ENCODE data around the gene JAK1. TPM values are rescaled to one million over a fixed set of nuclear protein-coding genes. Genes with fewer than 3 reads are reported as not detected.

JAK1 gene
- total RNA-seq, 1 experiment from 2014 or later: 27.8 TPM

GRCh38 chr1:64934878-64935275 lies 31.5 kb downstream of the JAK1 start (continued):
- TF ChIP-seq ZMAT4 (CRISPR knock-in tag; IDR thresholded peaks at IDR 0.05) (no peak), SMAD3 (CRISPR knock-in tag; IDR thresholded peaks at IDR 0.05; ENCODE audit: borderline replicate concordance) (no peak), SOX15 (CRISPR knock-in tag; IDR thresholded peaks at IDR 0.05) (no peak), JUN (CRISPR knock-in tag; IDR thresholded peaks at IDR 0.05) (no peak), USF1 (CRISPR knock-in tag; IDR thresholded peaks at IDR 0.05) (no peak), ZNF425 (CRISPR knock-in tag; conservative IDR thresholded peaks at IDR 0.05) (no peak), E2F4 (CRISPR knock-in tag; IDR thresholded peaks at IDR 0.05; ENCODE audit: borderline replicate concordance, low read depth) (no peak), NR1H2 (CRISPR knock-in tag; IDR thresholded peaks at IDR 0.05) (no peak), ZNF121 (CRISPR knock-in tag; IDR thresholded peaks at IDR 0.05) (no peak)

GRCh38 chr1:64934115-64934877 lies 32.1 kb downstream of the JAK1 start:
- TF ChIP-seq ETV6 (CRISPR knock-in tag; IDR thresholded peaks at IDR 0.05) (no peak), CREM (CRISPR knock-in tag; IDR thresholded peaks at IDR 0.05) (no peak), NFATC4 (CRISPR knock-in tag; IDR thresholded peaks at IDR 0.05) (no peak), ZNF317 (CRISPR knock-in tag; IDR thresholded peaks at IDR 0.05; ENCODE audit: borderline replicate concordance, low read depth) (no peak), PRDM15 (CRISPR knock-in tag; IDR thresholded peaks at IDR 0.05) (peak; percentile 44), ATF2 (CRISPR knock-in tag; IDR thresholded peaks at IDR 0.05; ENCODE audit: borderline replicate concordance, low read depth) (no peak)

More at GRCh38 chr1:64934115-64934877, 32.1 kb downstream of the JAK1 start:
- ChIA-PET POLR2A (no interaction called here), CTCF (no interaction called here)
- Mint-ChIP-seq H3K27ac (peak overlapping the region; percentile 26; the same call in 1 of the 2 replicates), H3K4me1 (peaks cover 21% of the 10 kb centered on the region), H3K27me3 (ENCODE audit: low read depth) (no peaks in the 10 kb centered on the region), H3K36me3 (peaks cover 4% of the 10 kb centered on the region; the same call in 1 of the 2 replicates), H3K4me3 (no peak overlapping the region), H3K9me3 (peaks cover 16% of the 10 kb centered on the region)
- no peak for ATAC-seq
- DNase-seq (ENCODE audit: low spot score): no peak

All from WTC11 (cell line).